Ovary (tissue), 3 donors: ENCODE results near the gene GOLGA3.

Experiments
- CTCF ChIP-seq, 3 donors: fragments of 450-650 bp in 2 of 3; fragments of 200-600 bp in 1 of 3; IDR thresholded peaks; one replicate each; pipeline versions ENCODE4 v1.5.1 to v1.8.0; 2016 to 2022; ENCODE audit warnings: antibody characterized with exemption in 3 of 3, mild to moderate bottlenecking in 1 of 3
- POLR2A ChIP-seq: fragments of 450-650 bp; IDR thresholded peaks from one replicate; pipeline ENCODE4 v1.6.1; 2017; ENCODE audit warnings: antibody characterized with exemption, mild to moderate bottlenecking, moderate library complexity
- donor health status: DM: no; HTN: no; CAD: no.

- no peak for TF ChIP-seq CTCF (IDR thresholded peaks at IDR 0.05)
- TF ChIP-seq POLR2A, result no peak
Measured at GRCh38 chr12:132772606-132773005, 56.1 kb downstream of the GOLGA3 start.
